Gastrocnemius medialis (tissue), 4 donors: Measurements from ENCODE around the gene THAP12.

ENCODE experiments used
- CTCF ChIP-seq, 5 experiments: fragments of 450-650 bp in 3 of 5; fragments of 200-600 bp in 2 of 5; sonication (generic) in 2 of 5; IDR thresholded peaks in 4 of 5; conservative IDR thresholded peaks in 1 of 5; 1 replicate in 4 of 5; 2 replicates in 1 of 5; pipeline ENCODE4 v1.5.1; 2016 to 2019; ENCODE audit warnings: antibody characterized with exemption in 5 of 5, mild to moderate bottlenecking in 3 of 5, moderate library complexity in 3 of 5
- POLR2A ChIP-seq, 2 donors: fragments of 450-650 bp; IDR thresholded peaks; one replicate each; pipeline ENCODE4 v1.6.1; 2017; ENCODE audit warnings: antibody characterized with exemption in 2 of 2, mild to moderate bottlenecking in 2 of 2, moderate library complexity in 2 of 2

GRCh38 chr11:76336597-76336996 lies 44.3 kb downstream of the THAP12 start:
- no peak for TF ChIP-seq CTCF (IDR thresholded peaks at IDR 0.05 in 4 of 5, conservative IDR thresholded peaks at IDR 0.05 in 1 of 5)
- TF ChIP-seq POLR2A (IDR thresholded peaks at IDR 0.05), result no peak
